Calu3 (cell line): ENCODE measurements around the gene DLGAP1. TPM values are rescaled to one million over a fixed set of nuclear protein-coding genes. Genes with fewer than 3 reads are reported as not detected.
A peak's percentile ranks its signal among the peaks of the same experiment; 100 is the strongest.

Experiments
- BruUV-seq: library from RNA; stranded (reverse); fragments of 400-500 nt; replicated peaks from 2 replicates; lab custom pipeline; 2021; lab: Mats Ljungman, UMichigan
- CTCF ChIA-PET: fragments of 300-600 bp; sonication (Branson Sonifier 250); formaldehyde crosslinking; loops from one replicate; lab custom pipeline; 2022; ENCODE audit warnings: antibody characterized with exemption; lab: Charles Lee
- DNase-seq: peaks from one replicate; pipeline ENCODE4 v3.0.0; 2022
- H3K27ac Mint-ChIP-seq: one replicate; pipeline ENCODE4 v1.8.0; 2022; ENCODE audit warnings: mixed read lengths; ENCODE audit not compliant: unreplicated experiment
- H3K27me3 Mint-ChIP-seq: one replicate; pipeline ENCODE4 v1.8.0; 2022; ENCODE audit warnings: mixed read lengths; ENCODE audit not compliant: unreplicated experiment
- H3K36me3 Mint-ChIP-seq: one replicate; pipeline ENCODE4 v1.8.0; 2022; ENCODE audit warnings: mild to moderate bottlenecking, moderate library complexity, mixed read lengths; ENCODE audit not compliant: insufficient read depth, unreplicated experiment
- H3K4me1 Mint-ChIP-seq: one replicate; pipeline ENCODE4 v1.8.0; 2022; ENCODE audit warnings: mild to moderate bottlenecking, low read depth, mixed read lengths; ENCODE audit not compliant: unreplicated experiment
- H3K4me3 Mint-ChIP-seq: one replicate; pipeline ENCODE4 v1.8.0; 2022; ENCODE audit warnings: mild to moderate bottlenecking, low read depth, moderate library complexity, mixed read lengths; ENCODE audit not compliant: unreplicated experiment
- H3K9me3 Mint-ChIP-seq: one replicate; pipeline ENCODE4 v1.8.0; 2022; ENCODE audit warnings: low read depth, mixed read lengths; ENCODE audit not compliant: unreplicated experiment
- intact Hi-C: fragments of 100-400 bp; cut with micrococcal nuclease; formaldehyde crosslinking; loops from one replicate; pipeline ENCODE4 v1.10.0; 2022; ENCODE audit not compliant: unreplicated experiment
- total RNA-seq: library from RNA; stranded (reverse); gene quantifications from 2 replicates; pipeline ENCODE4 v1.2.3, GENCODE V29; 2022
- TF ChIP-seq, protein P1 (sequence below): fragments of 200-600 bp; IDR thresholded peaks from one replicate; pipeline ENCODE4 v1.8.0; 2022; ENCODE audit warnings: antibody characterized with exemption; ENCODE audit not compliant: unreplicated experiment

The DLGAP1 gene
- total RNA-seq, 1 experiment from 2014 or later, result 9.0 TPM

GRCh38 chr18:3486512-3486911 lies 968.6 kb downstream of the DLGAP1 start:
- no TSS peak for BruUV-seq
- TF ChIP-seq, protein P1, sequence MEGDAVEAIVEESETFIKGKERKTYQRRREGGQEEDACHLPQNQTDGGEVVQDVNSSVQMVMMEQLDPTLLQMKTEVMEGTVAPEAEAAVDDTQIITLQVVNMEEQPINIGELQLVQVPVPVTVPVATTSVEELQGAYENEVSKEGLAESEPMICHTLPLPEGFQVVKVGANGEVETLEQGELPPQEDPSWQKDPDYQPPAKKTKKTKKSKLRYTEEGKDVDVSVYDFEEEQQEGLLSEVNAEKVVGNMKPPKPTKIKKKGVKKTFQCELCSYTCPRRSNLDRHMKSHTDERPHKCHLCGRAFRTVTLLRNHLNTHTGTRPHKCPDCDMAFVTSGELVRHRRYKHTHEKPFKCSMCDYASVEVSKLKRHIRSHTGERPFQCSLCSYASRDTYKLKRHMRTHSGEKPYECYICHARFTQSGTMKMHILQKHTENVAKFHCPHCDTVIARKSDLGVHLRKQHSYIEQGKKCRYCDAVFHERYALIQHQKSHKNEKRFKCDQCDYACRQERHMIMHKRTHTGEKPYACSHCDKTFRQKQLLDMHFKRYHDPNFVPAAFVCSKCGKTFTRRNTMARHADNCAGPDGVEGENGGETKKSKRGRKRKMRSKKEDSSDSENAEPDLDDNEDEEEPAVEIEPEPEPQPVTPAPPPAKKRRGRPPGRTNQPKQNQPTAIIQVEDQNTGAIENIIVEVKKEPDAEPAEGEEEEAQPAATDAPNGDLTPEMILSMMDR, result no peak
- no peaks in the 10 kb centered on the region for H3K36me3 Mint-ChIP-seq
- no peak overlapping the region for H3K4me3 Mint-ChIP-seq
- H3K4me1 Mint-ChIP-seq, result no peaks in the 10 kb centered on the region
- no peak overlapping the region for H3K27ac Mint-ChIP-seq
- CTCF ChIA-PET, result interaction anchor here (0.7 kb wide), 1 partner anchor 308 kb away, joined by 3 read pairs; no protein-coding TSS in a partner anchor
- H3K9me3 Mint-ChIP-seq, result peaks cover 2% of the 10 kb centered on the region
- H3K27me3 Mint-ChIP-seq, result no peaks in the 10 kb centered on the region
- no peak for DNase-seq
- intact Hi-C loops, result no loop called here

DNA sequence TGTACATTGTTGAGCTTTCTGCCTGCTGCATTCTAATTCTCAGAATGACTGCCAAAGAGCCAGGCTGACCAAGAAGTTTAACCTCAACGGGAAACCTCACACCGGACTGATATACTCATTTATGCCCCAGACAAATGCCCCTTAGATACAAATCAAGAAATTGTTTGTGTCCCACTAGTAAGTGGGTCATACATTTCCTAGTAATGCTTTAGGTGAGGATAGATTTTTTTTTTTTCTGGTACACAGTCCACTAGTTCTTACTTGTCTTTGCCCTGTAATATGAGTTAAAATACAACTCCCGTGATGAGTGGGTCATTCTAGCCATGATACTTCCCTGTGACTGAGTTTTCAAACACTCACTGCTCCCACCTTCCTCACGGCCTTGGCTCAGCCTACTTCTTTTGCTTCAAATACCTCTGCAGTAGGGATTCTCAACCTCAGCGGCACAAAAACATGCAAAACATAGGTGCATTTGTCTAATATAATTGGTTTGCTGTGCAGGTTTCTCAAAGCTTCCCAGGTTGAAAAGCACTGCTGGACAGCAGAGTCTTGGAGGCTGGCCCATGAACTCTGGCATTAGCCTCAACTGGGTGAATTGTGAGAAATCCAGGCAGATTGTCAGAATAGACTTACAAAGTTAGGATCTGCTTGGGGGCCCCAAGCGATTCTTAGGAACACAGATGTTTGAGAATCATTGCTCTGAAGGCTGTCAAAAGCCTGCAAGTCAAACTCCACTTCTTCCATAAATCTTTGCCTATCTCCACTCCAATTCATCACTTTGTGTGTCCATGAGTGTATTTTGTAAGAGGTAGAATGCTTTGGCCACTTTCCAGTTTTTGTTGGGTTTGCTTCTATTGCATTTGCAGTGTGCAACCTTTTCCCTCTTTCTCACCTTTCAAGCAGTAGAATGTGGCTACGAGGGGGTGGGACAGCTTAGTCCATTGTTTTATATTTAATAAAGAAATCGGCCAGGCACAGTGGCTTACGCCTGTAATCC lies 969.7 kb downstream of the DLGAP1 start:
- TF ChIP-seq, protein P1, result no peak
- Mint-ChIP-seq H3K36me3 (no peaks in the 10 kb centered on the region), H3K27me3 (no peaks in the 10 kb centered on the region), H3K4me1 (no peaks in the 10 kb centered on the region), H3K9me3 (peaks cover 2% of the 10 kb centered on the region), H3K27ac (no peak overlapping the region), H3K4me3 (no peak overlapping the region)
- no TSS peak for BruUV-seq
- CTCF ChIA-PET, result interaction anchor here (0.6 kb wide), 1 partner anchor 32 kb away, joined by 3 read pairs; no protein-coding TSS in a partner anchor
- intact Hi-C loops, result no loop called here
- DNase-seq, result no peak

- Mint-ChIP-seq H3K4me3 (no peak overlapping the region), H3K36me3 (no peaks in the 10 kb centered on the region), H3K27ac (no peak overlapping the region), H3K4me1 (no peaks in the 10 kb centered on the region), H3K9me3 (no peaks in the 10 kb centered on the region), H3K27me3 (no peaks in the 10 kb centered on the region)
- DNase-seq, result no peak
- intact Hi-C loops, result no loop called here
- BruUV-seq, result no TSS peak
- CTCF ChIA-PET, result interaction anchor here (0.7 kb wide), 1 partner anchor 27 kb away, joined by 3 read pairs; no protein-coding TSS in a partner anchor
- TF ChIP-seq, protein P1, result no peak
Observed at GRCh38 chr18:3482258-3482657, 972.8 kb downstream of the DLGAP1 start.

DNA sequence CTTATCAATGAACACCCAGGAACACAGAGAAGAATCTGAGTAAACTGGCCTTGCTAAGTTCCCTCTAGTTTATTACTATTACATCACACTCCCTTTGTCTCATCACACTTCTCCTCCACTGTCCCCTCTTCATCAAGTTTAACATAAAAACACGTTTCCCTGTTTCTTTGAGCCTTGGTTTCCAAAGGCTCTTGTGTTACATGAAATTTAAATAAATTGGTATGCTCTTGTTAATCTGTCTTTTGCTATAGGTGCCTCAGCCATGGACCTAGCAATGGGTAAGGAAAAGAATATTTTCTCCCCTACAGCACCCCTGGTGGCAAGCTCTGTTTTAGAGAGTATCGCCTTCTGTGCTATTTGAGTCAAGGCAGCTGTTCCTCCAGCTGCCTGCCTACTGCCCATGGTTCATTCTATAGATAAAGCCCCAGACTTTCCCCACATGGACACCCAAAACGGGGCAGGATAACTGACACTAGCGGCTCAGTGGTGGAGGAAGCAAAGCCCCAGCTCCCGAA lies 973.4 kb downstream of the DLGAP1 start:
- no peaks in the 10 kb centered on the region for H3K27me3 Mint-ChIP-seq
- peak; percentile 36 for DNase-seq
- intact Hi-C loops, result no loop called here
- H3K9me3 Mint-ChIP-seq, result no peaks in the 10 kb centered on the region
- H3K27ac Mint-ChIP-seq, result no peak overlapping the region
- H3K4me1 Mint-ChIP-seq, result no peaks in the 10 kb centered on the region
- TF ChIP-seq, protein P1, result peak; percentile 42
- no peaks in the 10 kb centered on the region for H3K36me3 Mint-ChIP-seq
- no TSS peak for BruUV-seq
- H3K4me3 Mint-ChIP-seq, result no peak overlapping the region
- CTCF ChIA-PET, result interaction anchor here (0.7 kb wide), 1 partner anchor 27 kb away, joined by 3 read pairs; no protein-coding TSS in a partner anchor
